BE2C (cell line): ENCODE measurements around the gene EXPH5.

ENCODE experiments used
- DNase-seq: peaks from one replicate; pipeline ENCODE4 v3.0.0-alpha.2; 2020
- H3K27me3 ChIP-seq: fragments of 250-450 bp; sonication (Bioruptor Pico); 2 replicates; pipeline ENCODE4 v1.5.1; 2020; ENCODE audit warnings: mild to moderate bottlenecking
- H3K36me3 ChIP-seq: fragments of 250-450 bp; sonication (Bioruptor Pico); 2 replicates; pipeline ENCODE4 v1.5.1; 2020; ENCODE audit warnings: mild to moderate bottlenecking
- H3K4me1 ChIP-seq: fragments of 250-450 bp; sonication (Bioruptor Pico); 2 replicates; pipeline ENCODE4 v1.5.1; 2020
- H3K4me3 ChIP-seq: 2 replicates; pipeline ENCODE4 v1.5.1; 2011; ENCODE audit warnings: low read depth, low read length
- H3K9me3 ChIP-seq: fragments of 250-450 bp; sonication (Bioruptor Pico); 2 replicates; pipeline ENCODE4 v1.5.1; 2020
- CTCF ChIP-seq: IDR thresholded peaks from 2 replicates; pipeline ENCODE4 v1.5.1; 2012; ENCODE audit warnings: mild to moderate bottlenecking, low read depth, low read length

EXPH5 gene

DNA sequence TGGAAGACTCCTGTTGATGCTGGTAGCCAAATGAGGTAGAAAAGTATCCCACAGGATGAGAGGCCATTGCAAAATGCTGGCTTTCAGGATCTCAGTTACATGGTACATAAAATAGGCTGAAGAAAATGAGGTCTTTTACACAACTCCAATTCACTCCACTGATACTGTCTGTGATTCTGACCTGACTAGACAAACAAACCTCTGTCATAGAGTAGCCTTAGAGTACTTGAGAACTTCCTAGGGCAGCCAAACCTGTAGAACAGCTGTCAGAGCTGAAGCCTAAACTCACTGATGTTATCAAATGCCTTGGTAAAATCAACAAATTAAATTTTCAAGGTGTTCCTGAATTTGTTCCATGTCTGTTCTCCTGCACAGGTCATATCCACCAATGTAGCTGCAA lies 69.1 kb downstream of the EXPH5 start:
- no peak for DNase-seq
- no peaks in the 10 kb centered on the region for H3K9me3 ChIP-seq
- H3K4me3 ChIP-seq, result no peak overlapping the region
- no peak for TF ChIP-seq CTCF
- no peaks in the 10 kb centered on the region for H3K4me1 ChIP-seq
- no peaks in the 10 kb centered on the region for H3K36me3 ChIP-seq
- no peaks in the 10 kb centered on the region; the same call in 1 of the 2 replicates for H3K27me3 ChIP-seq

- H3K27me3 ChIP-seq, result no peaks in the 10 kb centered on the region; the same call in 1 of the 2 replicates
- H3K4me1 ChIP-seq, result no peaks in the 10 kb centered on the region
- H3K9me3 ChIP-seq, result no peaks in the 10 kb centered on the region
- H3K4me3 ChIP-seq, result no peak overlapping the region
- no peak for TF ChIP-seq CTCF
- no peaks in the 10 kb centered on the region for H3K36me3 ChIP-seq
- no peak for DNase-seq
Measured at GRCh38 chr11:108522318-108522717, 71.2 kb downstream of the EXPH5 start.

- peaks cover 8% of the 10 kb centered on the region for H3K27me3 ChIP-seq
- no peaks in the 10 kb centered on the region for H3K9me3 ChIP-seq
- DNase-seq, result no peak
- H3K4me3 ChIP-seq, result no peak overlapping the region
- no peak for TF ChIP-seq CTCF
- H3K36me3 ChIP-seq, result no peaks in the 10 kb centered on the region
- no peaks in the 10 kb centered on the region for H3K4me1 ChIP-seq
Measured at GRCh38 chr11:108518581-108518980, 75.0 kb downstream of the EXPH5 start.

- no peaks in the 10 kb centered on the region for H3K9me3 ChIP-seq
- TF ChIP-seq CTCF, result no peak
- no peak overlapping the region for H3K4me3 ChIP-seq
- no peaks in the 10 kb centered on the region for H3K36me3 ChIP-seq
- no peak for DNase-seq
- H3K4me1 ChIP-seq, result no peaks in the 10 kb centered on the region
- peaks cover 20% of the 10 kb centered on the region for H3K27me3 ChIP-seq
Measured at GRCh38 chr11:108516125-108516524, 77.4 kb downstream of the EXPH5 start.

GRCh38 chr11:108512708-108513107 lies 80.9 kb downstream of the EXPH5 start:
- Histone ChIP-seq H3K4me3 (no peak overlapping the region), H3K4me1 (no peaks in the 10 kb centered on the region), H3K27me3 (peaks cover 28% of the 10 kb centered on the region), H3K9me3 (no peaks in the 10 kb centered on the region), H3K36me3 (no peaks in the 10 kb centered on the region)
- TF ChIP-seq CTCF, result no peak
- no peak for DNase-seq

DNA sequence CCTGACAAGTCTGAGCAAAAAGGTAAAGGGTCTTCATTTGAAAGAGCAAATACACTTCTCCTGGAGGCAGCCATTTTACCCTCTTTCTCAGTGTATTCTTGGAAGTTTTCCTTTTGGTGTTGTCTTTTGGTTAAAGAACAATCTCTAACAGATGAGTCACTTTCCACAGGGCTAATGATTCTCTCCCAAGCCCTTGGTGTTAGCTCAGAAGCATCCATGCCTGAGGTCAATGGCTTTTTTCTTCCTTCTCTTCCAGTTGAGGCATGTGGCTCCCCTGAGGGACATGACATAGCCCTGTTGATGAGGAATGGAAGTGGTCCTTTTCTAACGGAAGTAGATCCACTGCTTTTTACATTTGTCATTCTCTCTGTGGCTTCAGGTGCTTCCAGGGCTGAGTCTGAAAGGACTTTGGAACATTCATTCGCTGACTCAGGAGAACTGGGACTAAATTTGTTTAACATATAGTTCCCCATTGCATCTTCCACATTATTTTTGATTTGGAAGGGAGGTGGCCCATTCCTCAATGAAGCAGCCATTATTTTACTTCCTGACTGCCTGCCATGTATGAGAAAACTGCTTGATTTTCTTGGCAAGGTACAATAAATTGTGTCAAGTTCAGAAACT lies 81.6 kb downstream of the EXPH5 start:
- no peak for DNase-seq
- no peaks in the 10 kb centered on the region for H3K36me3 ChIP-seq
- H3K4me3 ChIP-seq, result no peak overlapping the region
- H3K27me3 ChIP-seq, result peaks cover 28% of the 10 kb centered on the region
- H3K4me1 ChIP-seq, result no peaks in the 10 kb centered on the region
- H3K9me3 ChIP-seq, result no peaks in the 10 kb centered on the region
- no peak for TF ChIP-seq CTCF
